PC-3 (cell line): ENCODE results near the gene RETREG1.

ENCODE experiments used
- EZH2 ChIP-seq: fragments of 300-600 bp; sonication (generic); IDR thresholded peaks from one replicate; pipeline ENCODE4 v1.6.1; 2017; ENCODE audit warnings: antibody characterized with exemption, mild to moderate bottlenecking, low read length; ENCODE audit not compliant: unreplicated experiment
- TF ChIP-seq, protein P1 (sequence below): fragments of 300-600 bp; sonication (generic); conservative IDR thresholded peaks from 2 replicates; pipeline ENCODE4 v1.5.1; 2017; ENCODE audit warnings: antibody characterized with exemption, low read depth, mild to moderate bottlenecking, low read length

- TF ChIP-seq, protein P1, sequence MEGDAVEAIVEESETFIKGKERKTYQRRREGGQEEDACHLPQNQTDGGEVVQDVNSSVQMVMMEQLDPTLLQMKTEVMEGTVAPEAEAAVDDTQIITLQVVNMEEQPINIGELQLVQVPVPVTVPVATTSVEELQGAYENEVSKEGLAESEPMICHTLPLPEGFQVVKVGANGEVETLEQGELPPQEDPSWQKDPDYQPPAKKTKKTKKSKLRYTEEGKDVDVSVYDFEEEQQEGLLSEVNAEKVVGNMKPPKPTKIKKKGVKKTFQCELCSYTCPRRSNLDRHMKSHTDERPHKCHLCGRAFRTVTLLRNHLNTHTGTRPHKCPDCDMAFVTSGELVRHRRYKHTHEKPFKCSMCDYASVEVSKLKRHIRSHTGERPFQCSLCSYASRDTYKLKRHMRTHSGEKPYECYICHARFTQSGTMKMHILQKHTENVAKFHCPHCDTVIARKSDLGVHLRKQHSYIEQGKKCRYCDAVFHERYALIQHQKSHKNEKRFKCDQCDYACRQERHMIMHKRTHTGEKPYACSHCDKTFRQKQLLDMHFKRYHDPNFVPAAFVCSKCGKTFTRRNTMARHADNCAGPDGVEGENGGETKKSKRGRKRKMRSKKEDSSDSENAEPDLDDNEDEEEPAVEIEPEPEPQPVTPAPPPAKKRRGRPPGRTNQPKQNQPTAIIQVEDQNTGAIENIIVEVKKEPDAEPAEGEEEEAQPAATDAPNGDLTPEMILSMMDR: no peak
- TF ChIP-seq EZH2: no peak
These were observed 70.1 kb downstream of the RETREG1 start for GRCh38 chr5:16546732-16547131.
